GM12878 (cell line): ENCODE data around the gene HMGCS1. TPM values are rescaled to one million over a fixed set of nuclear protein-coding genes. Genes with fewer than 3 reads are reported as not detected.
A peak's percentile ranks its signal among the peaks of the same experiment; 100 is the strongest.

ENCODE experiments used
- BHLHE40 ChIP-seq, 2 experiments: fragments of 450-650 bp in 1 of 2; IDR thresholded peaks; 2 replicates each; pipeline ENCODE4 v1.6.1; 2011 to 2017; ENCODE audit warnings: low read depth in 2 of 2, borderline replicate concordance in 1 of 2, improper control_type of control experiment in 1 of 2, low read length in 1 of 2, mild to moderate bottlenecking in 1 of 2
- CREB1 ChIP-seq: IDR thresholded peaks from 2 replicates; pipeline ENCODE4 v1.6.1; 2012; ENCODE audit warnings: low read depth, mild to moderate bottlenecking, inconsistent platforms
- ETV6 ChIP-seq, 2 experiments: fragments of 450-650 bp in 1 of 2; IDR thresholded peaks in 1 of 2; conservative IDR thresholded peaks in 1 of 2; 2 replicates each; pipeline ENCODE4 v1.6.1; 2014; ENCODE audit warnings: antibody characterized with exemption in 1 of 2, borderline replicate concordance in 1 of 2, low read depth in 1 of 2, mild to moderate bottlenecking in 1 of 2, moderate library complexity in 1 of 2
- HCFC1 ChIP-seq: fragments of 150-350 bp; IDR thresholded peaks from 2 replicates; pipeline ENCODE4 v1.6.1; 2014; ENCODE audit warnings: low read length
- JUNB ChIP-seq: IDR thresholded peaks from 2 replicates; pipeline ENCODE4 v1.6.1; 2016; ENCODE audit warnings: antibody characterized with exemption, mild to moderate bottlenecking
- KAT2A ChIP-seq: conservative IDR thresholded peaks from 2 replicates; pipeline ENCODE4 v1.6.1; 2011; ENCODE audit warnings: low read depth, low read length; ENCODE audit not compliant: control insufficient read depth
- KDM1A ChIP-seq: fragments of 200-600 bp; sonication (generic); IDR thresholded peaks from 2 replicates; pipeline ENCODE4 v1.6.1; 2016; ENCODE audit warnings: borderline replicate concordance
- KLF5 ChIP-seq: fragments of 450-650 bp; IDR thresholded peaks from 2 replicates; pipeline ENCODE4 v1.6.1; 2014; ENCODE audit warnings: mild to moderate bottlenecking; ENCODE audit not compliant: partially characterized antibody
- MAX ChIP-seq: IDR thresholded peaks from 2 replicates; pipeline ENCODE4 v1.6.1; 2012; ENCODE audit warnings: low read depth, low read length, improper control_type of control experiment
- MTA3 ChIP-seq: IDR thresholded peaks from 2 replicates; pipeline ENCODE4 v1.6.1; 2012; ENCODE audit warnings: low read length, inconsistent platforms, borderline replicate concordance
- NFIC ChIP-seq: IDR thresholded peaks from 2 replicates; pipeline ENCODE4 v1.6.1; 2012; ENCODE audit warnings: low read depth, mild to moderate bottlenecking, inconsistent platforms, low read length, moderate library complexity
- NFYA ChIP-seq: IDR thresholded peaks from 2 replicates; pipeline ENCODE4 v1.6.1; 2011; ENCODE audit warnings: low read depth, mild to moderate bottlenecking, low read length, improper control_type of control experiment, borderline replicate concordance
- PAX8 ChIP-seq: fragments of 450-650 bp; IDR thresholded peaks from 2 replicates; pipeline ENCODE4 v1.6.1; 2017; ENCODE audit warnings: mild to moderate bottlenecking, moderate library complexity
- POLR2A ChIP-seq: IDR thresholded peaks from 2 replicates; pipeline ENCODE4 v1.6.1; 2011; ENCODE audit warnings: low read depth, mild to moderate bottlenecking, low read length
- POLR2AphosphoS2 ChIP-seq: IDR thresholded peaks from 2 replicates; pipeline ENCODE4 v1.6.1; 2011; ENCODE audit warnings: low read depth, mild to moderate bottlenecking, low read length, improper control_type of control experiment, moderate library complexity
- POLR2AphosphoS5 ChIP-seq: IDR thresholded peaks from 2 replicates; pipeline ENCODE4 v1.6.1; 2011; ENCODE audit warnings: mild to moderate bottlenecking, low read length, inconsistent platforms
- POU2F2 ChIP-seq: IDR thresholded peaks from 3 replicates; pipeline ENCODE4 v1.6.1; 2011; ENCODE audit warnings: low read depth, mild to moderate bottlenecking, low read length, borderline replicate concordance
- PRDM15 ChIP-seq: fragments of 450-650 bp; formaldehyde crosslinking; IDR thresholded peaks from 2 replicates; pipeline ENCODE4 v1.4.0; 2020; ENCODE audit warnings: mild to moderate bottlenecking, moderate library complexity
- RBBP5 ChIP-seq: fragments of 200-600 bp; sonication (generic); conservative IDR thresholded peaks from 2 replicates; pipeline ENCODE4 v1.6.1; 2016
- RUNX3 ChIP-seq: IDR thresholded peaks from 2 replicates; pipeline ENCODE4 v1.6.1; 2012; ENCODE audit warnings: low read length, inconsistent platforms
- SMAD1 ChIP-seq: fragments of 450-650 bp; IDR thresholded peaks from 2 replicates; pipeline ENCODE4 v1.6.1; 2018; ENCODE audit warnings: mild to moderate bottlenecking, low read depth; ENCODE audit not compliant: partially characterized antibody
- SMARCA5 ChIP-seq: fragments of 450-650 bp; IDR thresholded peaks from 2 replicates; pipeline ENCODE4 v1.6.1; 2017; ENCODE audit warnings: mild to moderate bottlenecking
- SRF ChIP-seq, 2 experiments: IDR thresholded peaks; 2 replicates each; pipeline ENCODE4 v1.6.1; 2011; ENCODE audit warnings: low read depth in 2 of 2, low read length in 2 of 2, mild to moderate bottlenecking in 1 of 2, moderate library complexity in 1 of 2
- TCF3 ChIP-seq: IDR thresholded peaks from 2 replicates; pipeline ENCODE4 v1.6.1; 2012; ENCODE audit warnings: low read depth, mild to moderate bottlenecking, low read length, borderline replicate concordance; ENCODE audit not compliant: insufficient read depth
- USF1 ChIP-seq: IDR thresholded peaks from 2 replicates; pipeline ENCODE4 v1.6.1; 2011; ENCODE audit warnings: borderline replicate concordance, low read depth, mild to moderate bottlenecking, moderate library complexity, mixed read lengths, low read length; ENCODE audit not compliant: insufficient read depth; ENCODE audit errors: extremely low read length
- USF2 ChIP-seq: IDR thresholded peaks from 2 replicates; pipeline ENCODE4 v1.6.1; 2011; ENCODE audit warnings: low read depth, low read length, improper control_type of control experiment, borderline replicate concordance
- ZSCAN29 ChIP-seq: fragments of 450-650 bp; IDR thresholded peaks from 2 replicates; pipeline ENCODE4 v1.6.1; 2017; ENCODE audit warnings: mild to moderate bottlenecking, moderate library complexity
- polyA plus RNA-seq, 11 experiments: library from polyadenylated mRNA; depleted of rRNA in 4 of 11; unstranded in 6 of 11; stranded (reverse) in 5 of 11; fragments of >200 nt; fragmentation: Nextera tagmentation in 4 of 11; fragmentation: Illumina TruSeq in 1 of 11; extraction: Ambion mirVana in 4 of 11; extraction: Trizol in 1 of 11; gene quantifications; 1 replicate in 1 of 11; 2 replicates in 10 of 11; pipeline versions ENCODE4 v1.2.1 to v1.2.3, GENCODE V29; 2011 to 2016; ENCODE audit warnings: inconsistent platforms in 2 of 11, missing spikeins in 2 of 11, low read depth in 1 of 11
- total RNA-seq, 4 experiments: library from RNA; depleted of rRNA in 3 of 4; stranded (reverse); fragments of >200 nt in 3 of 4; fragmentation: Illumina TruSeq in 1 of 4; extraction: Trizol in 1 of 4; gene quantifications; 2 replicates each; pipeline versions ENCODE4 v1.2.1 to v1.2.3, GENCODE V29; 2013 to 2021

HMGCS1 gene
- total and polyA plus RNA-seq, 10 of the 15 experiments (the other 5 are each of a cell fraction or from before 2014, with no cell fraction given), result 24.0 to 193 (median 108) TPM

- no peak for TF ChIP-seq KAT2A
- TF ChIP-seq CREB1, result 0 out of 2 replicates have a peak, but pooled peaks have one; percentile 20
- TF ChIP-seq KLF5, result no peak
- no peak for TF ChIP-seq SMARCA5
- TF ChIP-seq ZSCAN29, result no peak
- TF ChIP-seq NFIC, result peak; percentile 98
- TF ChIP-seq MAX, result no peak
- TF ChIP-seq KDM1A, result no peak
- no peak for TF ChIP-seq USF2
- TF ChIP-seq RBBP5, result no peak
- TF ChIP-seq MTA3, result peak; percentile 78; the same call in 1 of the 2 replicates
- no peak for TF ChIP-seq PAX8
- no peak for TF ChIP-seq NFYA
- no peak for TF ChIP-seq POLR2AphosphoS2
- TF ChIP-seq JUNB, result peak; percentile 95
- peak; percentile 35 to 73; a peak in 3 of 4 replicates for TF ChIP-seq BHLHE40 (IDR thresholded peaks at IDR 0.05; ENCODE audit: borderline replicate concordance in 1 of 2, low read depth in 2 of 2, low read length in 1 of 2)
- no peak for TF ChIP-seq PRDM15 (CRISPR knock-in tag)
- no peak for TF ChIP-seq POLR2AphosphoS5
- no peak for TF ChIP-seq SMAD1
- peak; percentile 99 for TF ChIP-seq RUNX3
- TF ChIP-seq POLR2A, result no peak
- 0 out of 2 replicates have a peak, but pooled peaks have one; percentile 60 for TF ChIP-seq TCF3
- TF ChIP-seq USF1, result no peak
- TF ChIP-seq HCFC1, result no peak
- TF ChIP-seq ETV6 (conservative IDR thresholded peaks at IDR 0.05 in 1 of 2, IDR thresholded peaks at IDR 0.05 in 1 of 2; ENCODE audit: borderline replicate concordance in 1 of 2, low read depth in 1 of 2), result peak in 1 of 2 experiments; percentile 62; a peak in 1 of 4 replicates
- peak; percentile 82; the same call in 1 of the 3 replicates for TF ChIP-seq POU2F2
- no peak for TF ChIP-seq SRF (IDR thresholded peaks at IDR 0.05; ENCODE audit: low read depth in 2 of 2, low read length in 2 of 2)
These were observed 44.9 kb downstream of the HMGCS1 start (continued) for GRCh38 chr5:43268188-43268820.
